LNCAP (cell line): ENCODE data around the gene SIGLEC9.

ENCODE experiments used
- CTCF ChIP-seq: fragments of 450-650 bp; IDR thresholded peaks from 2 replicates; pipeline ENCODE4 v1.5.1; 2017; ENCODE audit warnings: mild to moderate bottlenecking

Gene SIGLEC9

GRCh38 chr19:51141181-51141580, 16.5 kb downstream of the SIGLEC9 start:
- no peak for TF ChIP-seq CTCF

- no peak for TF ChIP-seq CTCF
These were observed 17.4 kb downstream of the SIGLEC9 start, which contains the start of gene SIGLEC7 for GRCh38 chr19:51142119-51142518. Gene SIGLEC7, plus strand, starts transcription at chr19:51142301. Its CDS starts 69 bp downstream, at chr19:51142370.

- no peak for TF ChIP-seq CTCF
These were observed 18.8 kb downstream of the SIGLEC9 start for GRCh38 chr19:51143486-51143885.

- TF ChIP-seq CTCF = no peak
These were observed 19.9 kb downstream of the SIGLEC9 start for GRCh38 chr19:51144482-51145045.

GRCh38 chr19:51145916-51146493, 21.3 kb downstream of the SIGLEC9 start:
- TF ChIP-seq CTCF = no peak

GRCh38 chr19:51146751-51147150, 22.0 kb downstream of the SIGLEC9 start:
- no peak for TF ChIP-seq CTCF

- no peak for TF ChIP-seq CTCF
These were observed 23.0 kb downstream of the SIGLEC9 start for GRCh38 chr19:51147663-51148062.
